GM18517 (cell line): Measurements from ENCODE around the gene AJAP1.

Experiments
- ATAC-seq: cut with Tn5 transposase; IDR thresholded peaks from one replicate; pipeline ENCODE4 v1.9.1; 2021; ENCODE audit warnings: mild to moderate bottlenecking, moderate library complexity; ENCODE audit not compliant: unreplicated experiment

The AJAP1 gene

DNA sequence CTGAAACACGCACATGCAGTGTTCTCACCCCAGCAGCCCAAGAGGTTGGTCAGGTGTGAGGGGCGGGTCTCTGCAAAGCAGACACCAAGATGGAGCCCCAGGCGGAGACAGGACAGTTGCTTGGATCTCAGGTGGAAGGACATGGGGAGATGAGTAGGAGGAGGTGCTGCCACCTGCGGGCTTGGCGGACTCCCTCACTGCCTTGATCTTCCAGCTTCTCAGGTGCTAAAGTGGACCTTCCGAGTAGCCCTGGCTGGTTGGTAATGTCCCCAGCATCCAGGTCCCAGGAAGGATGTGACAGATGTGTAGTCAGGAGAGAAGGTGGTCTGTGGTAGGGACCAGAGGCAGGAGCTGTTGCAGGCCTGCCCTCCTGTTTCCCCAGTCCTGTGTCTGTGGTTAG lies 114.1 kb downstream of the AJAP1 start:
- ATAC-seq, result no peak

DNA sequence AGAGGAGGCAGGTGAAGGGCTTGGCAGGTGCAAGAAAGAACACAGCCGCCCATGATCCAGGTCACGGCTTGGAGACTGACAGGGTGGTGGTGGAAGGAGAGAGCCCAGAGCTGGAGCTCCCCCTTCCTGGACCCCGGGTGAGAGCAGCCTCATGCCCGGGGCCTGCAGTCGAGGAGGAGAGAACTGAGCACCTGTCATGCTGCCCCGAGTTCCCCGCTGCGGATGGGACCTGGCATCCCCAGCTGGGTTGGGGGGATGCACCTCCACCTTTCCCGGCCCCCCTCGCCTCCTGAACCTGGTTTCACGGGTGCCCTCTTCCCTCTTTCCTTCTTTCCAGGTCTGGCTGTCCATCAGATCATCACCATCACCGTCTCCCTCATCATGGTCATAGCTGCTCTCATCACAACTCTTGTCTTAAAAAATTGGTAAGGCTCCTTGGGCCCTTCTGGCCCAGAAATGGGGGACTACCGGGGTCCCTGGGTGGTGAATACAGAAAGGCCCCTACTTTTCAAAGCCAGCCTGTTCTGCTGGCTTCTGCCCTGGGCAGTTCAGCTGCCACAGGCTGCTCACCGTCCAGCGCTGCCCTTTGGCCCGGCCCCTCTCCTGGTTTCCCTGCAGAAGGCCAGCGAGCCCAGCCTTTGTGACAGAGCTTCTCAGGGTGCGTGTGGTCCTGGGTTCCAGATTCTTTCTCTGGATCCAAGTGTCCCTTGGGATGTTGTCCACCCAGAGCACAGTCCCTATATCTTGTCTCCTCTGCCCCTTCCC lies 115.3 kb downstream of the AJAP1 start:
- no peak for ATAC-seq

DNA sequence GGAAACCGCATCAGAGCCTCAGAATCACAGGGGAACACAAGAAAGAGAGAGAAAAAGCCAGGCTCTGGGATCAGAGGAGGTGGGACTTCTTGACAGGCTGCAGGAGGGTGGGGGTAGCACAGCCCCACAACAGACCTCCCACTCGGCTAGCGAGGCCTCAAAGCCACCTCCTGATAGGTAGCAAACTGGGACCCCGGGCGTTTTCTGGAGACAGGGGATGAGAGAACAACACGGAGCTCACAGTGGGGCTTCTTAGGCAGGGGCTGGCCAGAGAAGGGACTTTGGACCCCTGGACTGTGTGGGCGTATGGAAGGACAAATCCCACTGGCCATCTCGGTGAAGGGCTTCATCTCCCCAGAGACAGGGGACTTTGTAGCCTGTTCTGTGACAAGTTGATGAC lies 116.3 kb downstream of the AJAP1 start:
- ATAC-seq, result no peak

DNA sequence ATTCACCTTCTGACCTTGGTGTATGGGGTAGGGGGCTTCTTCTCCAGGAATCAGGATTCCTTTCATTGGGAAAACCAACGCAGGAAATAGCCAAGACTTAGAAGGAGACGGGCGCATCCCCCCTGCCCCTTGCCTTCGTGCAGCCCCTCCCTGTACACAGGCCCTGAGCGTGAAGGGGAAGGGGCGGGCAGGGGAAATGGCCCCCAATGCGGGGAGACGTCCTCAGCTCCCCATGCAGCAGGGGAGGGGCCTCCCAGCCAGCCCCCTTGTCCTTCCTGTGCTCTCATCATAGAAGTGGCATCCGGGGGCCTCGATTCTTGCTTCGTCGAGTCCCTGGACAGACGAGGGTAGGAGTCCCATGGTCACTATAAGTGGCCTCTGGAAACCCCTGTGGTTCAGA lies 116.9 kb downstream of the AJAP1 start:
- ATAC-seq, result no peak

DNA sequence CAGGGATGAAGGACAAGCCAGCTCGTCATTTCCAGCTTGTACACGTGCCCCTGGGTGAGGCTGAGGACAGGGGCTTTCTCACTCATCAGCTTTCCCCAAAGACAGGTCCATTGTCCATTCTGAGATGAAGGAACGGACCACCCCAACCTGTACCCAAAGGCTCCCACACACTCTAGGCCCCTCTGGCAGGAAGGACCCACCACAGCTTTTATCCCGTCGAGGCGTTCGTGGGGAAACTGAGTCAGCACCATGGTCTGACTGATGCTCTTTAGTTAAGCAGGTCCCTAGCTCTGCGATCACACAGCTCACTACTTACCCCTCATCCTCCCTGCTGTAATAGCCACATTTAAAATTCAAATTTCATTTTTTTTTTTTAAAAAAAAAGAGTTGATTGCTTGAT lies 117.3 kb downstream of the AJAP1 start:
- ATAC-seq, result no peak

DNA sequence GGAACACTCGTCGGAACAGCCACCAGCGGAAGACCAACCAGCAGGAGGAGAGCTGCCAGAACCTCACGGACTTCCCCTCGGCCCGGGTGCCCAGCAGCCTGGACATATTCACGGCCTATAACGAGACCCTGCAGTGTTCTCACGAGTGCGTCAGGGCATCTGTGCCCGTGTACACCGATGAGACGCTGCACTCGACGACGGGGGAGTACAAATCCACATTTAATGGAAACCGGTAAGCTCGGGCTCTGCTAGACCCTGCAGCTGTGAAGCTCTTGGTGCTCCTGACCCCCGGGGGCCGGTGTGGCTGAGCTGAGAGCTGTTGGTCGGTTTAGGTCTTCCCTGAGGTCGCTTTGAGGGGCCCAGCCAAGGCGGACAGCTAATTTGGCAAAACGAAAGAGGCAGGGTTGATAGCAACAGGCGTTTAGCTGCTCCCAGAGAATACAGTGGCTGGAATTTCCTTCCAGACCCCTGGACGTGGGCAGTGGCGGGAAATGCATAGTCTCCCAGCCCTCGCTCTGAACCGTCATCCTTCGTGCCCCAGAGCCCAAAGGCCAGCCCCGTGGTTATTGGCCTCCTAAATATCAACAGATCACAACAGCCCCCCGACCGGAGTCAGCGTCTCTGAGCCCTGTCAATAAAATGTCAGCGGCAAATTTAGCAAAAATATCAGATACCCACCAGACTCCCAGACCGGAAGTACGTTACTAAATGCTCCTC lies 118.0 kb downstream of the AJAP1 start:
- no peak for ATAC-seq

DNA sequence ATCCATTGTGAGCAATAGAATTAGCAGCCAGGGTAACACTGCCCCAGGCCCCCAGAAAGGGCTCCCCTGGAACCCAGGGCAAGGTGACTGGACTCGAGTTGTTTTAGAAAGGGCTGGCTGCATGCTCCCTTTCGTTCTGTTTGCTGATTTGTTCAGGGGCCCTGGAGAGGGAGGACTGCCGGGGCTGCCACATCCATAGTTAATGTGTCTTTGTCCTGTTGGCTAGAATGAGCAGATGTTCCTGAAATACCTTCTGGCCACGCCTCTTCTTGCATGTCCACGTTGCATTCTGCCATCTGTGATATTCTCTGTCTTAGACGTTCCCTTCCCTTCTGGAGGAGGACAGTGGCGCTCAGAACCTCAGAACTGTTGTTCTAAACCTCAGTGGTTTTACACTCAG lies 118.8 kb downstream of the AJAP1 start:
- ATAC-seq, result no peak

DNA sequence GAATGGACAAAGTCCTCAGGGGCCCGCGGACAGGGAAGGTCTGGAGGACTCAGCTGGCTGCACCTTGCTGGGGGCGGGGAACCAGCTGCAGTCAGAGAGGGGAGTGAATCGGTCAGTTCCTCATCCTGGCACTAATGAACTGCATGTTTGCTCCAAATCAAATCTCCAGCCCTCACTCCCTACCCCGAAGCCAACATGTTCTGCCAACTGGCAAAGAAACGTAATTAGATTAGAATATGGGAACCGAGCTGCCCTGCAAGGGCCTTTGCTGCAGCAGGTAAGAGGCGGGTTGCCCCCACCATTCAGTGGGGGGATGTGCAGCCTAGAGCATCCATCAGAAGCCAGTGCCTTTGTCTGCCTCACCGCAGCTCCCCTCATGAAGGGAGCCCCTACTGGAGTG lies 121.1 kb downstream of the AJAP1 start:
- no peak for ATAC-seq

DNA sequence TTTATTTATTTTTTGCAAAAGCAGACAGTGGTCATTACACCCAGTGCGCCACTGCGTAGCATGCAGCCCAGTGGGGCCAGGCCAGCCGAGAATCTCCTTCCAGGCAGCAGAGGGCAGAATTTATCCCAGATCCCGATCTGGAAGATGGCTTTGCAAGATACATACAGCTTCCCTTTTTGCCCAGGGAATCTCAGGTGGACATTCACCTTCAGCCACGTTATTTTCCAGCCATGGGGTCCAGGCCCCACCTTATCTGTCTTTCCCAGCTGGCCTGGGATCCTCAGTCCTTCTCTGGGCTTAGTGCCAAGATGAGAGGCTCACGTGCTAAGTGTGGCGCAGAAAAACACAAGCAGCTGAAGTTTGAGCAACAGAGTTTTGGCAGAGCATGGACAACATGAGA lies 123.6 kb downstream of the AJAP1 start:
- no peak for ATAC-seq

DNA sequence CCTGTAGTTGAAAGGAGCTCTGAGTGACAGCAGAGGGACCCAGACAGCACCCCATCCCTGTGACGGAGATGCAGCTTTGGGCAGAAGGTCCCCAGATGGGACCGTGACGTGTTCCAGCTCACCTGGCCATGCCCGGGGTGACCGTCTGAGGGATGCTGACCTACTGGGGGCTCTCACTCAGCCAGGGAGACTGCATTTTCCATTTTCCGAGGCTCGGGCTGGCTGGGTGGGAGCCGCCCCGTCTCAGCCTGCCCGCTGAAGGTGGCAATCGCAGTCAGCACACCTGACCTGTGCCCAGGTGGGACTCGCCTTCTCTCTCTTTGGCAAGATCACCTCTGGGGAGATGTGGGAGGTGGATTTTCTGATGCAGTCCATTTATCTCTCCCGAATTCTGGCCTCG lies 127.2 kb downstream of the AJAP1 start:
- no peak for ATAC-seq

DNA sequence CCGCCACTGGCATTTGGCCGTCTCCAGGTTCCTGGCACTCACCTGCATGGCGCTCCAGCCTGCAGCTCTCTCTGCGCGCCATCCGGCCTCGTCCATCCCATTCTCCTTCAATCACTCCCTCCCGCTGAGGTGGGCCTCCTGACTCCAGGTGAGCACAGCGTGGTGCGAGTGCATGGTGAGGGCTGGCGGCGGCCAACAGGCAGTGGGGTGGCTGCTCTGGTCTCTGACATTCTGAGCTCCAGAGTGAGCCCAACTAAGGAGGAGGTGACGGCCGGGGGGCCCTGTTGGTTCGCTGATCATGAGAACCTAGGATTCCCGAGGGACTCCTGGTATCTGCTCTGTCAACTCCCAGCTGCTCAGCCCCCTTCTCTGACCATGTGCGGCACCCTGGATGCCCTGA lies 130.4 kb downstream of the AJAP1 start:
- no peak for ATAC-seq

DNA sequence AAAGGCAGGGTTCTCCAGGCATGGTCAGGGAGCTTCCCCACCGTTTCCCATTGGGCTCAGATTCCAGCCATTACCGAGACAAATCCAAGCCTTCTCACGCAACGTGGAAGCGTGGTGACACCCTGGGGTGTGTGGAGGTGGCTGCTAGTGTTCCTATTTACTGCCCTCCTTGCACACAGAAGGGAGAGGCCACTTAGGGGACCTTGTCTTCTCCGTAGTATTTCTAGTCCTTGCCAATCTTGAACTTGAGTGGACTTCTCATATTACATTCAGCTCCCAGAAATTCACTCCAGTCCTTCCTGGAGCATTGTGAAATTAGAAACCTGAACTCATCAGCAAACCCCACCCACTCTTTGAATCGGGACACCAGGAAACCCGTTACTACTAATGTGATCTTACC lies 131.6 kb downstream of the AJAP1 start:
- ATAC-seq, result no peak

DNA sequence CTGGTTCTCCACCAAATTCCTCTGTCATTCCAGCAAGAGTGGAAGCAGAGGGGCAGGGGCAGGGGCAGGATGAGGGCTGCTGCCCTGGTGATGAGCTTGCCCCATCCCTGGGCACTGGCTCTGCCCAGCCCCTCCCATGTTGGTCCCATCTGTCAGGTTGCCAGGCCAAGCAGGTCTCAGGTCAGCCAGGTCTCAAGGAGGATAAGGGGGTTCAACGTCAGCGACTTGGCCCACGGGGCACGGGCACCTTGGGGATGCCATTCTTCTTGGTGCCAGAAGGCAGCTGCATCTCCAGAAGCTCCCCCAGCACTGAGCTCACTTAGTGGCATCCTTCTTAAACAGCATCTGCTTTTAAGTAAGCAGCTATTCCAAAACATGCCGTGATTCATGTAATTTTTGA lies 133.1 kb downstream of the AJAP1 start:
- no peak for ATAC-seq

DNA sequence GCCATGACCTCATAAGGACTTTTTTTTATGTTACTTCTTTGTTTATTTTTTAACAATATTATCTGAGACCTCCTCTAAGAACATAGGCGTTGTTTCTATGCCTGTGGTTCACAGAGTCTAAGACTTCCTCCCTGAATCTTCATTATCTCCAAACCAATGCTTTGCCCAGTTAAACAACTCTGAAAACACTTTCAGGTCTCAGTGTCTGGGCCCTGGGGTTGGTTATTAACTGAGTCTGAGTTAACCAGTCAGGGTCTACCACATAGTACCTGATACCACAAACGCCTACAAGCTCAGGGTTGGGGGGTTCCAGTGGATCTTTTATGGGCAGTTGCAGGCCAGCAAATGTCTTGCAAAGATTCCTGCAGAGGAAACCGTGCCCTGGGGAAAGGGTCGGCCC lies 138.2 kb downstream of the AJAP1 start:
- no peak for ATAC-seq

DNA sequence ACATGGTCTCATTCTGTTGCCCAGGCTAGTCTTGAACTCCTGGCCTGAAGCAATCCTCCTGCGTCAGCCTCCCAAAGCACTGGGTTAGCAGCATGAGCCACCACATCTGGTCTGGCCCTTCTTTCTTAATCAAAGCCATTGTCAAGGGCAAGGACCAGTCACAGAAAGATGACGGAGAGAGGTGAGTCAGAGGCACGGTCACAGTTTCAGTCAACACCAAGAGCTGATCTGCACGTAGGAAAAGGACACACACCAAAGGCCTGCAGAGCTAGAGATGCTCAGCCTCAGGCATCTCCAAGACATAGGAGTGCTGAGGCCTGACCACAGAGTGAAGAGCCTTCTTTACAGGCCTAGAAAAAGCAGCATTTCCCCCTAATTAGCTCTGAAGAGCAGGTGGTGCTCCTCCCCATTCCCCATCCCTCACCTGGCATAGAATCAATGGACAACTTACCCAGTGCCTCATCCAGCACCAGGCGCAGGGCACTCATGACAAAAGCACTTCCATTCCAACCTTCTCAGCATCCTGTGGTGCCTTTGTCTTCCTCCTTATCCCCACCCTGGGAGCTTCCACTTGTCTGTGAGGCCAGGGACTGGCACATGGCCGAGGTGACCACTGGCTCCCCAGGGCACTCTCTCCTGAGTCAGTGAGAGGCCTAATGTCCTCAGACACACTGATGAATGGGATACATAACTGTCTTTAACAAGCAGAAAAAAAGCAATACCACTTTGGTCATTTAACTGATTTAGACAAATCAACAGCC lies 139.8 kb downstream of the AJAP1 start:
- ATAC-seq, result no peak

DNA sequence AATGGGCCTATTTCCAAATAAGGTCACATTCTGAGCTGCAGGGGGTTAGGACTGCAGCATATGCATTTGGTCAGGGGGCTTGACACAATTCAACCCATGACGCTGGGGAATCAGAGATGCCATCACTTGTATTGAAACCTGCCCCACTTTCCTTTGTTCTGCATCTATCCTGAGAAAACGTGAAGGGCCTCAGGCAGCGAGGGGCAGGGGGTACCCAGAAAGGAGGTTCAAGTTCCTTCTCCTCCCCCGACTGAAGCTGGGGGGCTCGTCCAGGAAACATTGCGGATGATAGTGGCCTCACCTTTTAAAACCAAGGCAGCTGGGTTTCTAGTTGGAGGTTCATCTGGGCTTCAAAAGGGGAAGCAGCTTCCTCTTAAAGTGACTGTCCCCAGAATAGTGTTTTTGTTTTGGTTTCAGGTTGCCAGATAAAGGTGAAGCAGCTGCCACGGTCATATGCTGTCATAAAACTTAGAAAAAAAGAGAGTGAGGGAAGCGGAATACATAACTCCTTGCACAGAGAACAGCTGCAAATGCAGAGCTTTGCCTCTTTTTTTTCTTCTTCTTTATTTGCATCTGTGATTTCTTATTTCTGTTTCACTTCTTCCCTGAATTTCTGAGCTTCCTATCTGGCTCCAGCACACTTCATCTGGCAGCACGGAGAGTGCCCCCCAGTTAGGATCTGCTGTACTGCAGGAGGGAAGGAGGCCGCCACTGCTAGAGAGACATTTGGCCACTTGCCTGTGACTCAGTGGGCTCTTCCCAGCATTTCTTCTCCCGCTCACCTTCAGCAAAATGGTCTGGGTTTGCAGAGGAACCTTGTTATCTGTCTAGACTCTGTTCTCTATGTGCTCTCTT lies 142.0 kb downstream of the AJAP1 start:
- peak; percentile 90 for ATAC-seq

DNA sequence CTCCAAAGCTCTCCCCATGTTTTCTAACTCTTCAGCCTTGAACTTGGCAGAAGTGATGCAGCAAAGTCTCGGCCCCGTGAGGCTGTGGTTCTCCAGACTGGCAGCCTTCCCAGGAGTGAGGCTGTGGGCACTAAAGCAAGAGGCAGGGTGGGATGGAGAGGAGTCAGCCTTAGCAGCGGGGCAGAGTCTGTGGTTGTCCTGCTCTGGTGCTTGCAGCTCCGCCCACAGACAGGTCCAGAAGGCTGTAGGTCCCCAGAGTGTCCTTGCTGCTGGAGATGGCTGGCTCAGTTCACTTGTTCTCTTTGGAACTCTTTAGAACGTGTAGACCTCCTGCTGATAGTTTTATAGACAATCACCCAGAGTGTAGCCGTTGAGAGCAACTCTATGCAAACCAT lies 142.6 kb downstream of the AJAP1 start:
- ATAC-seq, result no peak

DNA sequence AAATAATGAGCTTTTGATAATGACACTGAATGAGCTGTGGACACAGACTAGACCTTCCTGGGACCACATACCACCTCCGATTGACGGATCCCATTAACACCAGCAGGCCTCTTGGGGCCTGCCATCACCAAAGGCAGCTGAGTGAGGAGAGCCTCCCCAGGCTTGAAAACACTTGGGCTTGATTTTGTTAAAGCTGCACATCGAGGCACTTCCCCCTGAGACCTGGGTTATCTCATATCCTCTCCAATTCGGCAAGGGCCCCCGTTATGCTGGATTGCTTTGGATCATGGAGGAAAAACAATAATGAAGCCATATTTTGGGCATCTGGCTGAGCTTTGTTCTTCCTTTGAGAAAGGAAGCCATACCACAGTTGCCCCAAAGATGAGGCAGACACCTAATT lies 143.0 kb downstream of the AJAP1 start:
- no peak for ATAC-seq

DNA sequence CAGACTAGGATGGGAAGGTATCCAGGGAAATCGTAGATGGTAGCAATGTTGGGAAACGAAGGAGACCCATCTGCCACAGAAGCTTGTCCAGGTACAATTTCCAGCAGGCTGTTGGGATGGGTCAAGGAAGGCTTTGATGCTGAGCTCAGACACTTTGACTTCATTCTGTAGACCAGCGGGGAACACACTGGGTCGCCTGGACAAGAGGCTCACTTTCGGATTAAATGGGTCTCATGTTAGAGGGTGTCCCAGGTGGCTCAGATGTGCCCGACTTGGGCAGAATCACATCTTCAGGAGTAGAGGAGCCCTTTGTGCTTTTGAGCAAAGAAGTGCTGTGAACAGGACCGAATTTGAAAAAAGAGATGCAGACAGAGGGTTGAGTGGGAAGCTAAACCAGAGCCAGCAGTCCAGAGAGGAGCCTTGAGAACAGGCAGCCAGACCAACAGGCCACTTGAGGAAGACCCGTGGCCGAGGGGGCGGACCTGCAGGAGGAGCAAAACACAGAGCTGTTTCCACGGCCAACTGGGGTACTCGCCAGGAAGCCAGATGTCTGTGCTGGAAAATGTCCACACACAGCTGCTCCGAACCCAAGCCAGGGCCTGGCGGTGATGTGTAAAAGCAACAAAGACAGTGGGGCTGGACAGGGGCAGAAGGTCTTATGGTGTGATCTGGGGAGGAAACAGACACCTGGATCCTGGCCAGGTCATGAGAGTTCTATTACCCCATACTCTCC lies 146.9 kb downstream of the AJAP1 start:
- no peak for ATAC-seq

DNA sequence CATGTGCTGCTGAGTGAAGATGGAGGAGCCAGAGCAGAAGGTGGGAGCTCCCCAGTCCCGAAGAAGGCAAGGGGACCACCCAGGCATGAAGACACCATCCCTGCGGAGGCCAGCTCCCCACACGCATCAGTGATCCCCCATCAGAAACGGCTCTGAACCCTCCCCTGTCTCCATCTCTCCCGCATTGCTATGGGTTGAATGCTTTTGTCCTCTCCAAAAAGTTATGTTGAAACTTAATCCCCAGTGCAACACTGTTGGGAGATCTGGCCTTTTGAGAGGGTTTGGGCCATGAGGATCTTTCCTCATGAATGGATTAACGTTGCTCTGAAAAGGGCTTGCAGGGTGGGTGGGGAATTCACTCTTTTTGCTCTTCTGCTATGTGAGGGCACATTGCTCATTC lies 147.6 kb downstream of the AJAP1 start:
- no peak for ATAC-seq
